ENCODE data around the gene JPH3. TPM values are rescaled to one million over a fixed set of nuclear protein-coding genes. Genes with fewer than 3 reads are reported as not detected.

JPH3 gene
- polyA plus RNA-seq, 1 donor (not counting 4 experiments of a cell fraction or from before 2014, with no cell fraction given) = not detected

GRCh38 chr16:87586201-87586782 is 16.0 kb upstream of the JPH3 start:
- Histone ChIP-seq H3K27me3 (ENCODE audit: control insufficient read depth, extremely low read depth, insufficient read depth, low read length) (peaks cover 58% of the 10 kb centered on the region), H3K27ac (ENCODE audit: control insufficient read depth, insufficient read depth, low read length) (no peak overlapping the region)

GRCh38 chr16:87587636-87588035 is 14.7 kb upstream of the JPH3 start:
- no peak overlapping the region for H3K9ac ChIP-seq (ENCODE audit: control insufficient read depth, extremely low read depth, insufficient read depth, low read length)
- no peak for FAIRE-seq
- DNase-seq (ENCODE audit: low read depth, low spot score) = no peak
- H3K27ac ChIP-seq (ENCODE audit: control insufficient read depth, insufficient read depth, low read length) = no peak overlapping the region
- H3K79me2 ChIP-seq (ENCODE audit: control insufficient read depth, insufficient read depth, low read length) = no peaks in the 10 kb centered on the region
- no peaks in the 10 kb centered on the region for H4K20me1 ChIP-seq (ENCODE audit: control insufficient read depth, extremely low read depth, insufficient read depth, low read length)
- no peak for TF ChIP-seq EZH2 (IDR thresholded peaks at IDR 0.05; ENCODE audit: low read length)
- no peak for TF ChIP-seq CTCF (optimal IDR thresholded peaks at IDR 0.05 in 1 of 3, IDR thresholded peaks at IDR 0.05 in 1 of 3, conservative IDR thresholded peaks at IDR 0.05 in 1 of 3; ENCODE audit: extremely low read depth in 1 of 3, insufficient read depth in 2 of 3, low read length in 3 of 3)
- dilution Hi-C loops (cut with MboI; ENCODE audit: extremely low pct_ligation_motif_present, low sequenced_read_pairs) = no loop called here
- no peaks in the 10 kb centered on the region for H3K9me3 ChIP-seq (ENCODE audit: control insufficient read depth, low read depth, low read length)
- H2AFZ ChIP-seq (ENCODE audit: control insufficient read depth, low read length) = no peak overlapping the region
- H3K36me3 ChIP-seq (ENCODE audit: control insufficient read depth in 2 of 2, extremely low read depth in 1 of 2, insufficient read depth in 2 of 2, low read length in 2 of 2) = no peaks in the 10 kb centered on the region
- H3K4me3 ChIP-seq (ENCODE audit: control insufficient read depth in 2 of 3, extremely low read depth in 1 of 3, insufficient read depth in 2 of 3, low read depth in 1 of 3, low read length in 3 of 3) = no peak overlapping the region
- no peak overlapping the region for H3K4me2 ChIP-seq (ENCODE audit: control insufficient read depth, extremely low read depth, insufficient read depth, low read depth, low read length)
- H3K27me3 ChIP-seq (ENCODE audit: control insufficient read depth, extremely low read depth, insufficient read depth, low read length) = peaks cover 55% of the 10 kb centered on the region
- H3K9me1 ChIP-seq (ENCODE audit: control insufficient read depth, extremely low read depth, insufficient read depth, low read length) = no peaks in the 10 kb centered on the region
- no peaks in the 10 kb centered on the region for H3K4me1 ChIP-seq (ENCODE audit: control insufficient read depth, extremely low read depth, insufficient read depth, low read length)

More at GRCh38 chr16:87586201-87586782, 16.0 kb upstream of the JPH3 start:
- no peaks in the 10 kb centered on the region for H3K9me1 ChIP-seq (ENCODE audit: control insufficient read depth, extremely low read depth, insufficient read depth, low read length)
- no peak for TF ChIP-seq CTCF (optimal IDR thresholded peaks at IDR 0.05 in 1 of 3, IDR thresholded peaks at IDR 0.05 in 1 of 3, conservative IDR thresholded peaks at IDR 0.05 in 1 of 3; ENCODE audit: extremely low read depth in 1 of 3, insufficient read depth in 2 of 3, low read length in 3 of 3)
- no peak for TF ChIP-seq EZH2 (IDR thresholded peaks at IDR 0.05; ENCODE audit: low read length)
- peaks cover 5% of the 10 kb centered on the region for H3K4me1 ChIP-seq (ENCODE audit: control insufficient read depth, extremely low read depth, insufficient read depth, low read length)
- no peak for FAIRE-seq
- dilution Hi-C loops (cut with MboI; ENCODE audit: extremely low pct_ligation_motif_present, low sequenced_read_pairs) = no loop called here
- H4K20me1 ChIP-seq (ENCODE audit: control insufficient read depth, extremely low read depth, insufficient read depth, low read length) = no peaks in the 10 kb centered on the region
- no peaks in the 10 kb centered on the region for H3K36me3 ChIP-seq (ENCODE audit: control insufficient read depth in 2 of 2, extremely low read depth in 1 of 2, insufficient read depth in 2 of 2, low read length in 2 of 2)
- no peak overlapping the region for H3K4me3 ChIP-seq (ENCODE audit: control insufficient read depth in 2 of 3, extremely low read depth in 1 of 3, insufficient read depth in 2 of 3, low read depth in 1 of 3, low read length in 3 of 3)
- no peak for DNase-seq (ENCODE audit: low read depth, low spot score)
- no peak overlapping the region for H3K4me2 ChIP-seq (ENCODE audit: control insufficient read depth, extremely low read depth, insufficient read depth, low read depth, low read length)
- H2AFZ ChIP-seq (ENCODE audit: control insufficient read depth, low read length) = no peak overlapping the region
- H3K79me2 ChIP-seq (ENCODE audit: control insufficient read depth, insufficient read depth, low read length) = no peaks in the 10 kb centered on the region
- no peaks in the 10 kb centered on the region for H3K9me3 ChIP-seq (ENCODE audit: control insufficient read depth, low read depth, low read length)
- no peak overlapping the region for H3K9ac ChIP-seq (ENCODE audit: control insufficient read depth, extremely low read depth, insufficient read depth, low read length)
